Forelimb muscle (tissue), 1 donor: Measurements from ENCODE around the gene ATF4. TPM values are rescaled to one million over a fixed set of nuclear protein-coding genes. Genes with fewer than 3 reads are reported as not detected.
"Not testable (repeated sequence)": the region's sequence is repeated elsewhere in the genome, so short reads cannot be mapped to it uniquely, and the experiment has no call there.

Experiments used
- DNase-seq: peaks from one replicate; pipeline ENCODE4 v3.0.0-alpha.2; 2013; ENCODE audit warnings: low read depth
- polyA plus RNA-seq: library from polyadenylated mRNA; unstranded; fragments of 120-200 nt; gene quantifications from one replicate; pipeline ENCODE4 v1.2.1, GENCODE V29; 2013; ENCODE audit not compliant: insufficient read length

The ATF4 gene
- polyA plus RNA-seq, 1 donor = 358 TPM

DNA sequence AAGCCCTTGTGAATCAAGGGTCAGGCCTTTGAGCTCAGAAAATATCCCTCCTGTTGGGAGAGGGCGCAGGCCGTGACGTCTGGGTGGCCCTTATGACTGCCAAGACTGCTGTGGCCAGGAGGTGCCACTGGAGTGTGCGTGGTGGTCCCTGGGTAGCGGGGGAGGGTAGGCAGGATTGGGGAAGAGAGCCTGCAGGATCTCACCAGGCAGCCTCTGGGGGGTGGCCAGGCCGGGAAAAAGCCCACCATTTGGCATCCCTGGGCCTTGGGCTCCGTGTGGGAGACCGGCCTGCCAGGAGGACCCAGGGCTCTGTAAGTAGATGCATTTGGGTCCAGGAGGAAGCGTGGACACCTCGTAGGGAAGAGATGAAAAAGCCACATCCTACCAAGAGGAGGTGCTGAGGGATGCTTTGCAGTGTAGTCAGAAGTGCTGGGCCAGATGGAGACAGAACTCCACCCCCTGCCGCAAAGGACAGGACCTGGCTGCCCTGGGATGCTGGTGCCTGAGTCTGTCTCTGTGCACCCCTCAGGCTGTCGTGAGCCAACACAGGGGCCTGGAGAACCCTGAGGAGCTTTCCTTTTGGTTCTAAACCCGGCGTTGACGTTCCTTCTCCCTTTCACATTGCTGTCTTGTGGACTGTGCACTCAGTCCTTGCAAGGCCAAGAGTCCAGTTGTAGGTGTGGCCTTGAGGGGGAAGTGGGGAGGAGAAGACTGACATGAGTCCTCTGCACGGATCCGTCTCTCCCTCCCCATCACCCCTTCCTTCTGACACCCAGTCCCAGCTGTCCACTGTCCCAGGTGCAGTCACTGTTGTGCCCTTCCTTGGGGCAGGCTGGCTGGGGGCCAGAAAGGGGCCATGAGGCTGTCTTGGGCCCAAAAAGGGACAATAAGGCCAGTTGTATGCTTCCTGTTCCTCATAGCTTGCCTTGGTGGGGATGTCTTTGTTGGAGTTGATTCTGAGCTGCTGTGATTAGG lies 31.0 kb upstream of the ATF4 start:
- no peak for DNase-seq

DNA sequence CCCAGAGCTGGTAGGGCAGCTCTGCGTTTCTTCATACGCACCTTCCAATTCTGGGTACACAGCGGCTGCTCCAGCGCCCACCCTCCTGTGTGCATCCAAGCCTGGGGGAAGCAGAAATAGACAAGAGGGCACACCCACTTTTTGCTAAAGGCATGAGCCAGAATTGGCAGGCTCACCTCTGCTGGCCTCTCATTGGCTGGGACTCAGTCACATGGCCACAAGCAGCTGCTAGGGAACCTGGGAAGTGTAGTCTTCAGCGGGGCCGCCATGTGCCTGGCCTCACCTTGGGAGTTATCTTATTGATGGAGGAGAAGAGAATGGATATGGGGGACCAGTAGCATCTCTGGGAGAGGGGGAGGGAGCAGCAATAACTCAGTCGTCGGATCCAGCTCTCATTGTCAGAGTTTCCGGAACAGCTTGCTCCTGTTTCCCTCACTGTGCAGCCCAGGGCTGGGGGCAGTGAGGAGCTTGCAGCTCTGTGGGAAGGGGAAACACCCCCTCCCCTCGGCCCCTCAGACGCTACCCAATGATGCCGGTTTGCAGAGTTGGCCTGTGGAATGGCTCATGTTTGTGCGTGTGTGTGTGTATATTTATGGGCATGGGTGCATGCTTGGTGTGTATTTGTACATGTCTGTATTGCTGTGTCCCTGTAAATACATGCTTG lies 30.1 kb upstream of the ATF4 start:
- peak; percentile 52 for DNase-seq

- no peak for DNase-seq
Measured at GRCh38 chr22:39490966-39491680, 29.2 kb upstream of the ATF4 start.

DNA sequence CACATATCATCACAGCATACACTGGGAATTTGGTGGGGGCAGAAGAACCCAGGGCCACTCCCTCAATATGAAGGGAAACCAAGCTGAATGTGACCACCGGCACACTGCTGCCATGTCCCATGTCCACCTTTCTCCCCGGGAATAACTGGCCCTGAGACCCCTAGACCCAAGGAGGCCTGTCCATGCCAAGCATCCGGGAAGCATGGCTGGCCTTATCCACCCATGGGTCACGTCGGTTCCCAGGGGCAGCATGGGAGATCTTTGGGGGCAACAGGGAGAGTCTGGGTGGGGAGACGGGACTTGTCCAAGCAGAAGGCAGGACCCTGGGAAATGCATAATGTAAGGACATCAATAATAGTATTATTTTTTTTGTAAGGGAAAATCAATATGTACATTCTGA lies 28.7 kb upstream of the ATF4 start:
- no peak for DNase-seq

GRCh38 chr22:39492186-39492585 lies 28.2 kb upstream of the ATF4 start:
- no peak for DNase-seq

GRCh38 chr22:39493759-39494158 lies 26.6 kb upstream of the ATF4 start:
- no peak for DNase-seq

DNA sequence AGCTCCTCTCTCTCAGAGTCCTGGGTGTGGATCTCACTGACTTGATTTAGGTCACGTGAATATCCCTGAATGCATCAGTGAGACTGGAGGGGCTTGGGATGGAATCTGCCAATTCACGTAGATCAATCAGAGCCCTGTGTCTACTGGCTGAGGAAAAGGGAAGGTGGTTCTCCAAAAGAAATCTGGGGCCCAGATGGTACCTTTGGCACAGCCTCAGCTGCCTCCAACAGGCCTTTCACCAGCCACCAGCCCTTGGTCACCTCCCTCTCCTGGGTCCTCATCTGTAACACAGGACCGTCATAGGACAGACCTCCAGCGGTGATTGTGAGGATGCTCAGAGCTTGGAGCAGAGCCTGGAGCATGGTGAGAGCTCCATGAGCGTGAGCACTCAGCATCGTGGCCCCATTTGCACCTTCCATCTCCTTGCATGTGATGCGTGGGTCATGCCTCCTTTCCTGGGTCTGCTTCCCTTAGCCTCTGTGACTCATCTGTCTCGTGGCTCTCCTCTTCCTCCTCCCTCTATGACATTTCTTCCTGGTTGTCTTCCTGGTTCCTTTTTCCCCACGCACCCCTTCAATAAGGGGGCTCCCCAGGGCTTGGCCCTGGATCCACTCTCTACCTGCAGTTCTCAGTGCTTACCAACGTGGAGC lies 25.8 kb upstream of the ATF4 start:
- DNase-seq = no peak

- DNase-seq = no peak
Measured at GRCh38 chr22:39496131-39496838, 24.1 kb upstream of the ATF4 start.

- DNase-seq = no peak
Measured at GRCh38 chr22:39497429-39497828, 22.9 kb upstream of the ATF4 start.

DNA sequence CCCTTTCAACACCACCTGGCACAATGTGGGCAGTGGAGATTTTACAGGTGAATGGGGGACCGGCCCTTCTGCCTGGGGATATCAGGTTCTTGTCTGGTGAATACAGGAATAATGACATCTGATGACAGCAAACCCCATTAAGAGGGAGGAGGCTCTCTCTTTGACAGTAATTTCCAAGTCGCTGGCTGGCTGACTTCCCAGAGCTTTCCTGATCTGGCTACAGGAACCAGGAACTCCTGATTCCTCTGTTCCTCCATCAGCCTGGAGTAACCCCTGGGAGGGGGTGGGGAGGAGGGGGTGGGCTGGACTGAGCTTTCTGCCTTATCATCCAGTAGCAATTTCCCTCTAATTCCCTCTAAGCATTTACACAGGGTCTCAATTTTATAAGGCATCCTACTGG lies 22.0 kb upstream of the ATF4 start:
- DNase-seq = no peak

DNA sequence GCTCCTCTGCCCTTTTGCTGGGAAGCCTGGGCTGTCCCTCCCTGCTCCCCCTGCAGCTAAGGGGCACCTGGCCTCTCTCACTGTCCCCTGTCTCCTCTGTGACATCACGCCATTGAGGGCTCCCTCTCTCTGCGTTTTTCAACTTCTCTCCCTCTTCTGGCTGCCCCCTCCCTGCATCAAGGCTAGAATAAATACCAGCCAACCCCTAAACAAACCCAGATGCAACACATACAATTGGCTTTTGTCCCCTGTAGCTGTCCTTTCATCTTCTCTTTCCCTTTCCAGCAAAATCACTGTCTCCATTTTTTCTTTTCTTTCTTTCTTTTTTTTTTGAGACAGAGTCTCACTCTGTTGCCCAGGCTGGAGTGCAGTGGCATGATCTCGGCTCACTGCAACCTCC lies 21.6 kb upstream of the ATF4 start:
- DNase-seq = no peak

DNA sequence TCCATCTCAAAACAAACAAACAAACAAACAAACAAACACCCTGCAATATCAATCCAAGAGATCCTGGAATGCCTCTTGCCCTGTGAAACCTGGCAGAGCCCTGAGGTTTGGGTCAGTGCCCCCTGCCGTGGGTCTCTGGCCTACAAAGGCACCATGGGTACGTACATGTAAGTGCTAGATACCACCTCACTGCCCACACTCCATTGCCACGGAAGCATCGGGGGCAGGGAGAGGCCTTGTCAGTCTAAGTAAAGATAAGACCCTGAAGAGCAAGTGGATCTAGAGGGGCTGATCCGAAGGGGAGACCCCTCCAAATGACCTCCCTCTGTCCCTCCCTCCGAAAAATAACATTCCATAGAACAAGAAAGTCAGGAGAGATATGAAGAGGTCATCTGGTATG lies 20.3 kb upstream of the ATF4 start:
- no peak for DNase-seq

GRCh38 chr22:39501644-39502108 lies 18.7 kb upstream of the ATF4 start:
- no peak for DNase-seq

DNA sequence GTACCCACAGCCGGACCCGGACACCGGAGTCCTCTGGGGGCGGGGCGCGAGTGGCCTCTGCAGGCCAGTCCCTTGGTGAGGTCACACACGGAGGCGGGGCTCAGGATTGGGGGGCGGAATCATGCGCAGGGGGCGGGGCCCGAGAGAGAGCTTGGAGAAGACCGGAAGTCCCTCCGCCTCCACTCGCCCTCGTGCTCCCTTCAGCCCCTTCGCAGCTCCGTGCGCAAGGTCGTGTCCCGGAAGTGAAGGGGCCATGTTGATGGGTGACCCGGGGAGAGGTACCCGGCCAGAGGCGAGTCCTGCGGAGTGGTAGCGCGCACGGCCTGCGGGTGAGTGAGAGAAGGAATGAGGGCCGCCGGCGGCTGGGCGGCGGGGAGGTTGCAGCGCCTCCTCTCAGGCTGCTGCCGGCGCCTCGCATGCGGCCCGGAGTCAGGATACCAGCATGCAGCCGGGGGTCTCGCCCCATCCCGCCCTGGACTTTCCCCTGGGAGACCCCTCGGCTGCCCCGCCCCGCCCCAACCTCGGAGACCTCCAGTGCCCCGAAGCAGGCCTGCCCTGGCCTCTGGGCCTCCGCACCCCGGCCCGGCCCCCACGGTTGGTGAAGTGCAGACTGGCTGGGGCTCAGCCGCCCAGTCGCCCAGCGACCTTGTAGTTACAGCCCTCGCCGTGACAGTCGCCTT lies 18.1 kb upstream of the ATF4 start, which contains the start of gene MIEF1:
Gene MIEF1 (plus strand): TSS at position 182 of the 680 bp plus-strand sequence. CDS start 9,005 bp downstream, outside the sequence.
- DNase-seq = peak; percentile 85

DNA sequence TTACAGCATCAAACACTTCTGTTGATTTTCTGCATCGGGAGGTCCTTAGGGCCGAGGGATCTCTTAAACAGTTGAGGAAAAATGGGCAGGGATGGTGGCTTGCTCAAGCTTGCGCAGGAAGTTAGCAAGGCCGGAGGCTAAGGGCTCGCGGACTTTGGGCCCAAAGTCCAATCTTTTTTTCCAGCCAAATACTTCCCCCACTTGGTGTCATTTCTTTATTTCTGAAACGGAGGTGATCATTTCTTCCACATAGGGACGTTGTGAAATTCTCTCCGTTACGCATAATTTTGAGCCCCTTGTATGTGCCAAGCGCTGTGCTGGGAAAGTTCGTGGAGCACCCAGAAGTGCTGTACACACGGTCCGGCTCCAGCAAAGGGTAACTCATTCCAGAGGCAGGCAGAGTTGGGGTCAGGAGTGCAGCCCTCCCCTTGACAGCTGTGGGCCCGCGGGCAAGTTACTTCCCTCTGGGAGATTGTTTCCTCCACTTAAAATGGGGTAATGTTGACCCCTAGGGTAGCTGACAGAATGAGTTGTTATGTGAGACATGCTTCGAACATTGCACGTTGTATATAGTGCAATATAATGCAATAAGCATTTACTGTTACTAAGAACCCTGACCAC lies 17.5 kb upstream of the ATF4 start:
- no peak for DNase-seq

- DNase-seq = no peak
Measured at GRCh38 chr22:39503630-39504029, 16.7 kb upstream of the ATF4 start.

DNA sequence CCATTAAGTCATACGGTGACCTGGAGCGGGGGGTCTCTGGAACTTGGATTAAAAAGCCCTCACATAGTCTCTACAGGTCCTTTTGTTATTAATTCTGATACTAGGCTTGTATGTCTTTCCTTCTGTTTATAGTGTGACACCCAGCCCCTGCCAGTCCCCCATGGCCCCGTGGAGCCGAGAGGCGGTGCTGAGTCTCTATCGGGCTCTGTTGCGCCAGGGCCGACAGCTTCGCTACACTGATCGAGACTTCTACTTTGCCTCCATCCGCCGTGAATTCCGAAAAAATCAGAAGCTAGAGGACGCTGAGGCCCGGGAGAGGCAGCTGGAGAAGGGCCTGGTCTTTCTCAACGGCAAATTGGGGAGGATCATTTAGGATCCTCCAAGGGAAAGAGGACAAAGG lies 16.3 kb upstream of the ATF4 start:
- DNase-seq = no peak

GRCh38 chr22:39507021-39507420 lies 13.3 kb upstream of the ATF4 start:
- DNase-seq = not testable (repeated sequence)

GRCh38 chr22:39508393-39508792 lies 12.0 kb upstream of the ATF4 start:
- DNase-seq = no peak
